Measurements from ENCODE around the gene LYPD3. TPM values are rescaled to one million over a fixed set of nuclear protein-coding genes. Genes with fewer than 3 reads are reported as not detected.

The LYPD3 gene
- total and polyA plus RNA-seq, 12 donors = 0.14 to 0.75 (median 0.36) TPM; not detected in 2

DNA sequence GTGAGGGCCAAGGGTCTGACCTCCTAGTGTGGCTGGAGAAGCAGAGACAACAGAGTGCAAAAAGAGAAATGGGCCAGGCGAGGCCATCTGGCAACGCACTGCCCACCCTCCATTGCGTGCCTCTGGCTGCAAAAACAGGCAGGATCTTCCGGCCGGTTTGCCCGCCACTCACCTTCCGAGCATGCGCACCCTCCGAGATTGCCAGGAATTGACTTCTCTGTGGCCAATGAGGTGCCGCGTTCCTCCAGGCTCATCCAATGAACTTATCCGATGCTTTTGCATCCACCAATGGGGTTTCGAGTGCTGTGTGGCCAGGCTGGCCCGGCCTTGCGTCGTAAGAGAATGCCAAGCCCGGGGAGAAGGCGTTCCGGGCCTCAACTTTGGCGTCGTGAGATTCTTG is 50.9 kb downstream of the LYPD3 start, which contains the start of gene TEX101:
Gene TEX101, plus strand, starts transcription at position 337 of the 400 bp plus-strand sequence. CDS start 1,030 bp downstream, outside the sequence.
- Histone ChIP-seq H3K36me3 (no peaks in the 10 kb centered on the region), H3K9me3 (no peaks in the 10 kb centered on the region), H3K4me1 (no peaks in the 10 kb centered on the region), H3K4me3 (no peak within 1 kb of the TSS), H3K27ac (no peak within 1 kb of the TSS), H3K27me3 (peaks cover 0 to 7% (median 0%) of the 10 kb centered on the region in 7 donors)
- intact Hi-C loops (cut with DNase I) = no loop called here
- DNase-seq (no peak), ATAC-seq (no peak)
- WGBS, 2 donors = 94 to 95% methylated on average over 21 of the region's 21 CpGs
- TF ChIP-seq, protein P1, sequence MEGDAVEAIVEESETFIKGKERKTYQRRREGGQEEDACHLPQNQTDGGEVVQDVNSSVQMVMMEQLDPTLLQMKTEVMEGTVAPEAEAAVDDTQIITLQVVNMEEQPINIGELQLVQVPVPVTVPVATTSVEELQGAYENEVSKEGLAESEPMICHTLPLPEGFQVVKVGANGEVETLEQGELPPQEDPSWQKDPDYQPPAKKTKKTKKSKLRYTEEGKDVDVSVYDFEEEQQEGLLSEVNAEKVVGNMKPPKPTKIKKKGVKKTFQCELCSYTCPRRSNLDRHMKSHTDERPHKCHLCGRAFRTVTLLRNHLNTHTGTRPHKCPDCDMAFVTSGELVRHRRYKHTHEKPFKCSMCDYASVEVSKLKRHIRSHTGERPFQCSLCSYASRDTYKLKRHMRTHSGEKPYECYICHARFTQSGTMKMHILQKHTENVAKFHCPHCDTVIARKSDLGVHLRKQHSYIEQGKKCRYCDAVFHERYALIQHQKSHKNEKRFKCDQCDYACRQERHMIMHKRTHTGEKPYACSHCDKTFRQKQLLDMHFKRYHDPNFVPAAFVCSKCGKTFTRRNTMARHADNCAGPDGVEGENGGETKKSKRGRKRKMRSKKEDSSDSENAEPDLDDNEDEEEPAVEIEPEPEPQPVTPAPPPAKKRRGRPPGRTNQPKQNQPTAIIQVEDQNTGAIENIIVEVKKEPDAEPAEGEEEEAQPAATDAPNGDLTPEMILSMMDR (IDR thresholded peaks at IDR 0.05) = no peak

DNA sequence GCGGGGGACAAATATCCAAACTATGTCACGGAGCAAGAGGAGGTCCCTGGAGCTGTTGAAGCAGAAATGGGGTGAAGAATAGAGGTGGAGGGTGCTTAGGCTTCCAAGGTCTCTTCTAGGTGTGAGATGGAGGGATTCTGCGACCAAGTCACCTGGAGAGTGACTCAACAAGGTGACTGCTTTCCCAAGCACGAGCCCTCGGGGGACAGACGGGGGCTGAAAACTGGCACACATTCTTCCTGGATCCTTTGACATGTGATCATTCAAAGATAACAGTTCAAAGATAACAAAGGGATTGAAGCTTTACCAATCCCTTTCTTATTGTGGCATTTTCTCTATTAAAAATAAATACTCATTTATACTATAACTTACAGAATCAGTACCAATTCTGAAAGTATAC is 53.0 kb downstream of the LYPD3 start:
- WGBS, 2 donors = 77 to 83% methylated on average over 6 of the region's 6 CpGs
- intact Hi-C loops (cut with DNase I) = no loop called here
- no peaks in the 10 kb centered on the region for H3K9me3 ChIP-seq
- TF ChIP-seq, protein P1 (IDR thresholded peaks at IDR 0.05) = no peak
- H3K4me3 ChIP-seq = no peak overlapping the region
- no peaks in the 10 kb centered on the region for H3K36me3 ChIP-seq
- ATAC-seq (no peak), DNase-seq (no peak)
- no peak overlapping the region for H3K27ac ChIP-seq
- H3K4me1 ChIP-seq = no peaks in the 10 kb centered on the region
- peaks cover 0 to 8% (median 3%) of the 10 kb centered on the region in 7 donors for H3K27me3 ChIP-seq

Other genes starting within 250 kb of the LYPD3 start
- not detected for gene PSG9, start 196.1 kb downstream of the LYPD3 start, total RNA-seq
- not detected for gene PSG9, start 196.1 kb downstream of the LYPD3 start, polyA plus RNA-seq
- under 1 TPM in 4 of 10 donors, not detected in 6; 0.51 to 0.56 (median 0.55) TPM for gene CD177, start 111.9 kb downstream of the LYPD3 start, total RNA-seq
- gene CD177, start 111.9 kb downstream of the LYPD3 start, polyA plus RNA-seq = under 1 TPM in 1 of 2 donors, not detected in 1; 0.07 TPM
- gene TEX101, start 50.7 kb downstream of the LYPD3 start, total RNA-seq = not detected
- gene TEX101, start 50.7 kb downstream of the LYPD3 start, polyA plus RNA-seq = not detected
- gene PHLDB3, start 39.1 kb upstream of the LYPD3 start, total RNA-seq = 10 to 100 TPM in 1 of 10 donors, 1 to 10 TPM in 9; 4.1 to 10.0 (median 7.0) TPM
- 1 to 10 TPM; 4.0 to 5.7 TPM for gene PHLDB3, start 39.1 kb upstream of the LYPD3 start, polyA plus RNA-seq
- gene ETHE1, start 61.6 kb upstream of the LYPD3 start, total RNA-seq = 10 to 100 TPM in 9 of 10 donors, 1 to 10 TPM in 1; 8.7 to 21.3 (median 13.0) TPM
- 10 to 100 TPM in 1 of 2 donors, 1 to 10 TPM in 1; 5.1 to 23.6 TPM for gene ETHE1, start 61.6 kb upstream of the LYPD3 start, polyA plus RNA-seq
- 1 to 10 TPM in 7 of 10 donors, under 1 TPM in 3; 0.45 to 2.0 (median 1.3) TPM for gene ZNF575, start 67.6 kb upstream of the LYPD3 start, total RNA-seq
- gene ZNF575, start 67.6 kb upstream of the LYPD3 start, polyA plus RNA-seq = under 1 TPM; 0.54 to 0.80 TPM
- gene XRCC1, start 109.9 kb upstream of the LYPD3 start, total RNA-seq = 10 to 100 TPM; 11.8 to 21.9 (median 17.7) TPM
- 10 to 100 TPM; 11.0 to 19.2 TPM for gene XRCC1, start 109.9 kb upstream of the LYPD3 start, polyA plus RNA-seq
- gene PINLYP, start 110.2 kb upstream of the LYPD3 start, total RNA-seq = 1 to 10 TPM in 9 of 10 donors, under 1 TPM in 1; 0.28 to 3.7 (median 1.3) TPM
- 1 to 10 TPM; 4.5 to 5.2 TPM for gene PINLYP, start 110.2 kb upstream of the LYPD3 start, polyA plus RNA-seq
- 10 to 100 TPM; 19.0 to 34.2 (median 28.4) TPM for gene IRGQ, start 130.5 kb upstream of the LYPD3 start, total RNA-seq
- gene IRGQ, start 130.5 kb upstream of the LYPD3 start, polyA plus RNA-seq = 1 to 10 TPM; 5.6 to 8.8 TPM
- gene ZNF576, start 131.0 kb upstream of the LYPD3 start, total RNA-seq = 10 to 100 TPM in 9 of 10 donors, 1 to 10 TPM in 1; 8.7 to 15.9 (median 12.7) TPM
- gene ZNF576, start 131.0 kb upstream of the LYPD3 start, polyA plus RNA-seq = 10 to 100 TPM in 1 of 2 donors, 1 to 10 TPM in 1; 6.7 to 20.9 TPM
- under 1 TPM in 8 of 10 donors, not detected in 2; 0.11 to 0.32 (median 0.22) TPM for gene SRRM5, start 146.5 kb upstream of the LYPD3 start, total RNA-seq
- gene SRRM5, start 146.5 kb upstream of the LYPD3 start, polyA plus RNA-seq = 1 to 10 TPM in 1 of 2 donors, under 1 TPM in 1; 0.26 to 1.6 TPM
- 10 to 100 TPM; 28.1 to 37.6 (median 32.9) TPM for gene ZNF428, start 154.0 kb upstream of the LYPD3 start, total RNA-seq
- 10 to 100 TPM; 43.2 to 94.9 TPM for gene ZNF428, start 154.0 kb upstream of the LYPD3 start, polyA plus RNA-seq
- gene CADM4, start 174.2 kb upstream of the LYPD3 start, total RNA-seq = 10 to 100 TPM in 1 of 10 donors, 1 to 10 TPM in 9; 3.0 to 12.3 (median 8.4) TPM
- 1 to 10 TPM; 7.5 to 8.1 TPM for gene CADM4, start 174.2 kb upstream of the LYPD3 start, polyA plus RNA-seq
- gene PLAUR, start 204.6 kb upstream of the LYPD3 start, total RNA-seq = 10 to 100 TPM in 4 of 10 donors, 1 to 10 TPM in 6; 2.1 to 28.6 (median 7.4) TPM
- gene PLAUR, start 204.6 kb upstream of the LYPD3 start, polyA plus RNA-seq = 10 to 100 TPM in 1 of 2 donors, 1 to 10 TPM in 1; 3.7 to 17.1 TPM

All from heart right ventricle (tissue), 16 donors.